Liver (tissue), 9 donors: Measurements from ENCODE around the gene DBN1. TPM values are rescaled to one million over a fixed set of nuclear protein-coding genes. Genes with fewer than 3 reads are reported as not detected.

Source experiments
- DNase-seq: peaks from one replicate; pipeline ENCODE4 v3.0.0-alpha.2; 2017; ENCODE audit warnings: low spot score
- H3K27ac ChIP-seq, 2 donors: one replicate each; pipeline ENCODE4 v1.7.0; 2013; ENCODE audit warnings: inconsistent platforms in 2 of 2, low read length in 2 of 2, control low read depth in 1 of 2, low read depth in 1 of 2, mild to moderate bottlenecking in 1 of 2
- H3K27me3 ChIP-seq, 4 donors: one replicate each; pipeline versions ENCODE4 v1.6.1 to v1.7.0; 2013; ENCODE audit warnings: low read length in 3 of 4, inconsistent platforms in 1 of 4, mild to moderate bottlenecking in 1 of 4, moderate library complexity in 1 of 4; ENCODE audit not compliant: control insufficient read depth in 4 of 4, insufficient read depth in 4 of 4
- H3K36me3 ChIP-seq, 4 donors: one replicate each; pipeline versions ENCODE4 v1.6.1 to v1.7.0; 2013; ENCODE audit warnings: low read length in 3 of 4, mild to moderate bottlenecking in 3 of 4, low read depth in 1 of 4, moderate library complexity in 1 of 4; ENCODE audit not compliant: control insufficient read depth in 4 of 4, insufficient read depth in 3 of 4
- H3K4me1 ChIP-seq, 4 donors: one replicate each; pipeline versions ENCODE4 v1.6.1 to v1.7.0; 2013; ENCODE audit warnings: low read length in 3 of 4, mild to moderate bottlenecking in 3 of 4, moderate library complexity in 1 of 4; ENCODE audit not compliant: control insufficient read depth in 4 of 4, insufficient read depth in 4 of 4
- H3K4me3 ChIP-seq, 3 donors: one replicate each; pipeline versions ENCODE4 v1.6.1 to v1.7.0; 2013; ENCODE audit warnings: low read length in 3 of 3, control low read depth in 1 of 3, low read depth in 1 of 3, mild to moderate bottlenecking in 1 of 3
- H3K9ac ChIP-seq, 2 donors: one replicate each; pipeline ENCODE4 v1.7.0; 2013; ENCODE audit warnings: low read length in 2 of 2, mild to moderate bottlenecking in 2 of 2, moderate library complexity in 2 of 2, control low read depth in 1 of 2, low read depth in 1 of 2
- H3K9me3 ChIP-seq, 4 donors: one replicate each; pipeline versions ENCODE4 v1.6.1 to v1.7.0; 2013; ENCODE audit warnings: low read length in 3 of 4; ENCODE audit not compliant: control insufficient read depth in 4 of 4
- CTCF ChIP-seq: fragments of 150-350 bp; IDR thresholded peaks from 2 replicates; pipeline ENCODE4 v1.5.1; 2017; ENCODE audit warnings: improper control_type of control experiment, low read depth, low read length; ENCODE audit not compliant: missing input control
- EGR1 ChIP-seq, 2 donors: IDR thresholded peaks; 2 replicates each; pipeline ENCODE4 v1.6.1; 2016 to 2018; ENCODE audit warnings: antibody characterized with exemption in 2 of 2, low read depth in 2 of 2
- FOXA1 ChIP-seq: IDR thresholded peaks from 2 replicates; pipeline ENCODE4 v1.6.1; 2016; ENCODE audit warnings: antibody characterized with exemption
- GABPA ChIP-seq, 2 donors: IDR thresholded peaks in 1 of 2; conservative IDR thresholded peaks in 1 of 2; 2 replicates each; pipeline ENCODE4 v1.6.1; 2016; ENCODE audit warnings: antibody characterized with exemption in 2 of 2, mild to moderate bottlenecking in 1 of 2, moderate library complexity in 1 of 2
- HNF4A ChIP-seq, 2 donors: conservative IDR thresholded peaks; 2 replicates each; pipeline ENCODE4 v1.6.1; 2016; ENCODE audit warnings: antibody characterized with exemption in 2 of 2, mild to moderate bottlenecking in 2 of 2
- HNF4G ChIP-seq: IDR thresholded peaks from 2 replicates; pipeline ENCODE4 v1.6.1; 2016; ENCODE audit warnings: antibody characterized with exemption
- JUND ChIP-seq, 2 donors: IDR thresholded peaks; 2 replicates each; pipeline ENCODE4 v1.6.1; 2016; ENCODE audit warnings: antibody characterized with exemption in 2 of 2
- MAX ChIP-seq: IDR thresholded peaks from 2 replicates; pipeline ENCODE4 v1.6.1; 2016; ENCODE audit warnings: antibody characterized with exemption
- RAD21 ChIP-seq, 2 donors: IDR thresholded peaks; 2 replicates each; pipeline ENCODE4 v1.6.1; 2016; ENCODE audit warnings: antibody characterized with exemption in 2 of 2, mild to moderate bottlenecking in 2 of 2
- RXRA ChIP-seq, 2 donors: IDR thresholded peaks; 2 replicates each; pipeline ENCODE4 v1.6.1; 2017 to 2018; ENCODE audit warnings: antibody characterized with exemption in 2 of 2, mild to moderate bottlenecking in 1 of 2
- YY1 ChIP-seq: IDR thresholded peaks from 2 replicates; pipeline ENCODE4 v1.6.1; 2016; ENCODE audit warnings: antibody characterized with exemption, mild to moderate bottlenecking
- ZBTB33 ChIP-seq: IDR thresholded peaks from 2 replicates; pipeline ENCODE4 v1.6.1; 2016; ENCODE audit warnings: antibody characterized with exemption
- WGBS: extraction: QIAGEN DNeasy Blood & Tissue Kit; methylation state at CpG from one replicate; pipeline ENCODE4 v1.1.7; 2013; 5-methylcytosine and 5-hydroxymethylcytosine counted together
- polyA plus RNA-seq, 2 donors: library from polyadenylated mRNA; stranded (reverse) in 1 of 2; unstranded in 1 of 2; fragments of 200-250 nt in 1 of 2; fragments of >200 nt in 1 of 2; fragmentation: Nextera tagmentation in 1 of 2; extraction: Ambion mirVana in 1 of 2; gene quantifications; one replicate each; pipeline versions ENCODE4 v1.2.1 to v1.2.3, GENCODE V29; 2013 to 2015
- total RNA-seq, 2 donors: library from RNA; depleted of rRNA; stranded (reverse); fragments of >200 nt; gene quantifications; one replicate each; pipeline ENCODE4 v1.2.3, GENCODE V29; 2014
- donor health status: healthy.
- donor health status: healthy.
- donor health status: healthy.
- donor health status: healthy.
- donor health status: healthy.

DBN1 gene
- total and polyA plus RNA-seq, 4 donors, result 1.5 to 4.9 (median 2.0) TPM

GRCh38 chr5:177446200-177447065, 27.0 kb downstream of the DBN1 start, which contains the start of gene PRR7:
Gene PRR7 (plus strand): TSS chr5:177446814. CDS start chr5:177455068, 8,254 bp downstream.
- Histone ChIP-seq H3K36me3 (no peaks in the 10 kb centered on the region), H3K27me3 (no peaks in the 10 kb centered on the region), H3K9me3 (no peaks in the 10 kb centered on the region), H3K27ac (peak within 1 kb of the TSS in 1 of 2 donors; percentile 9), H3K4me1 (peaks cover 5 to 18% (median 9%) of the 10 kb centered on the region in 4 donors), H3K9ac (no peak within 1 kb of the TSS), H3K4me3 (peak within 1 kb of the TSS; percentile 16 to 65 (median 61))
- no peak for DNase-seq
- TF ChIP-seq MAX (no peak), CTCF (peak; percentile 2)
- WGBS, result under 1% methylated on average over 89 of the region's 89 CpGs

GRCh38 chr5:177445917-177446199, 27.6 kb downstream of the DBN1 start:
- 8% methylated on average over 8 of the region's 8 CpGs for WGBS
- H3K27ac ChIP-seq, result no peak overlapping the region
- H3K9ac ChIP-seq, result no peak overlapping the region
- H3K27me3 ChIP-seq, result no peaks in the 10 kb centered on the region
- H3K4me1 ChIP-seq, result peaks cover 5 to 18% (median 9%) of the 10 kb centered on the region in 4 donors
- peaks cover 0 to 2% (median 0%) of the 10 kb centered on the region in 4 donors for H3K36me3 ChIP-seq
- no peaks in the 10 kb centered on the region for H3K9me3 ChIP-seq
- H3K4me3 ChIP-seq, result peak overlapping the region in 2 of 3 donors; percentile 61 to 65
- TF ChIP-seq GABPA (IDR thresholded peaks at IDR 0.05 in 1 of 2, conservative IDR thresholded peaks at IDR 0.05 in 1 of 2), result no peak
- TF ChIP-seq EGR1 (IDR thresholded peaks at IDR 0.05; ENCODE audit: low read depth in 2 of 2), result no peak
- no peak for TF ChIP-seq MAX
- TF ChIP-seq YY1, result no peak
- no peak for TF ChIP-seq ZBTB33
- TF ChIP-seq RXRA (IDR thresholded peaks at IDR 0.05), result no peak
- no peak for TF ChIP-seq RAD21 (IDR thresholded peaks at IDR 0.05)
- TF ChIP-seq HNF4A (conservative IDR thresholded peaks at IDR 0.05), result no peak
- TF ChIP-seq HNF4G, result no peak
- TF ChIP-seq FOXA1, result no peak
- no peak for TF ChIP-seq JUND (IDR thresholded peaks at IDR 0.05)
- DNase-seq, result no peak
